HG03095 (cell line): ENCODE results near the gene HOXB5.

ENCODE experiments used
- ATAC-seq: cut with Tn5 transposase; IDR thresholded peaks from one replicate; pipeline ENCODE4 v1.9.1; 2021; ENCODE audit warnings: moderate library complexity; ENCODE audit not compliant: unreplicated experiment

HOXB5 gene

GRCh38 chr17:48551596-48552465 is 41.7 kb downstream of the HOXB5 start:
- no peak for ATAC-seq

GRCh38 chr17:48551214-48551555 is 42.4 kb downstream of the HOXB5 start:
- no peak for ATAC-seq

DNA sequence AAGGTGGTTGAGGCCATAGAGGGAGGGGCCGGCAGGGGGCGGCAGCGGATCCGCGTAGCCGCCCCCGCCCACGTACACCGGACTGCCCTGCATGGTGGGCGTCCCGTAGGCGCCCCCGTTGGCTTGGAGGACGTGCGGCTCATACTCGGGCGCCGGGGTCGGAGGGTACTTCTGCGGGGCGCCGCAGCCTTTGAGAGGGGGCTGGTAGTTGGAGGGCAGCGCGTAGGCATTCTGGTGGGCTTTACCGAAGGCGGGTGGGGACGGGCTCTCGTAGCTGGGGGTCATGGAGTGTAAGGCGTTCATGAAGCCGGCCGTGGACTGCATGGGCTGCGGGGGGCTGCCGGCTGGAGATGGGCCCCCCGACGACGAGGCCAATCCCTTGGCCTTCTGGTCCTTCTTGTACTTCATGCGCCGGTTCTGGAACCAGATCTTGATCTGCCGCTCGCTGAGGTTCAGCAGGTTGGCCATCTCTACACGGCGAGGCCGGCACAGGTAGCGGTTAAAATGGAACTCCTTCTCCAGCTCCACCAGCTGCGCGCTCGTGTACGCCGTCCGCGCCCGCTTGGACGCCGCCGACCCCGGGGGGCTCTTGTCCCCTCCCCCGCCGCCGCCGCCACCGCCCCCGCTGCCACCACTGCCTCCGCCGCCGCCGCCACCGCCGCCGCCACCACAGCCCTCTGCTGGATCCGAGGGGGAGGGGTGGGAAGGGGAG is 42.9 kb downstream of the HOXB5 start:
- no peak for ATAC-seq

DNA sequence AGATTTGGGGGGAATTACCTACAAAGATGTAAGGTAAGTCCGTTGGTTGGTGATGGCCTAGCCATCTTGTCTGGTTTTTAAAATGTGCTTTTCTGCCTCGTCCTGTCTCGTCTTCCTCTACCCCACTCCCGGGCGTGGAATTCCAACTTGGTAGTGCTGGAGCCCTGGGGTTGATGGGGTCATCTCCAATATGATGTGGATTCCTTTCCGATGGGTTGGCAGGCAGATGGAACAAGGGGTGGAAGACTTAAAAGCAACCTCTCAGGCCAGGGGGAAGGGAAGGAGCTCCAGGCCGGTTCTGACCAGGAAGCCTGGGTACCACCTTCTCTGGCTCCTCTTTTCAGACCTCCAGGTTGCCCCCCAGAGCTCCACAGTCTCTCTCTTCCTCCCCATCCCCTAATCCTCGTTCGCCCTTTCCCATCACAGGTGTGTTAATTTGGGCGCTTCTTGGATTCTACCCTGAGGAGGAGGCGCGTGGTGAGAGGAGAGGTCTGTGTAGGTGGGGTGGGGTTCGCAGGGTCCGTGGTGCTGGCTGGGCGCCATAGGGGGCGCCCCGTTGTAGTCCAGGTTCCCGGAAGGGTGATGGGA is 43.6 kb downstream of the HOXB5 start:
- ATAC-seq = no peak

- ATAC-seq = no peak
Observed at GRCh38 chr17:48549281-48549630, 44.3 kb downstream of the HOXB5 start.

DNA sequence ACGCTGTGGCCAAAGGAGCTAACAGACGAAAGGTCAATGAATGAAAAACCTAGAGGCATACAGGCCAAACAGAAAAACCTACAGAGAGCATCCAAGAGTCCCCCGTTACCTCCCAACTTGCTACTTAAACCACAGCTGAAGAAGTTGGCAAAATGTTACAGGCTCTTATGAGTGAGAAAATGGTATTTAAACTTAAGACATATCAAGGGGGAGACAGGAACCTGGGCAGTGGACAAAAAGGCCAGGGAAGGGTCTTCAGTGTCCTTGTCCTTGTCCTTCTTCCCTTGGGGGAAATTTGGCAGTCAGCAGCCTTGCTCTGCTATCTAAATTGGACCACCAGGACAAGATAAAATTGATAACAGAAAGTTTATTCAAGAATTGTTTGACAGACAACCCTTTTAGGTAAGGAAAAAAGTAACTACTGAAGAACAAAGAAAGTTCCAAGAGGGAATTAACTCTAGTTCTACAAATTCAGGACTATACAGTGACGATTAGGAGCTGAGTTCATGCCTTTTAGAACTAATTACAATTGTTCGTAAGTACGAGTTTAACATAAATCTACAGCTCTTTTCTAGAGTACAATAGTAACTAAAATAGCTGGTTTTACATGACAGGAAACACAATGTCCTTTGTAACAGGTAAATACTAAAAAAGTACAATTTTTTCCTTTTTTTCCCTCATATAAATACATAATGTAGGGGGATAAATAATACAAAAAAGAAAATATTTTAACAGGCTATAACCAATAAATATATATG is 44.9 kb downstream of the HOXB5 start:
- no peak for ATAC-seq

DNA sequence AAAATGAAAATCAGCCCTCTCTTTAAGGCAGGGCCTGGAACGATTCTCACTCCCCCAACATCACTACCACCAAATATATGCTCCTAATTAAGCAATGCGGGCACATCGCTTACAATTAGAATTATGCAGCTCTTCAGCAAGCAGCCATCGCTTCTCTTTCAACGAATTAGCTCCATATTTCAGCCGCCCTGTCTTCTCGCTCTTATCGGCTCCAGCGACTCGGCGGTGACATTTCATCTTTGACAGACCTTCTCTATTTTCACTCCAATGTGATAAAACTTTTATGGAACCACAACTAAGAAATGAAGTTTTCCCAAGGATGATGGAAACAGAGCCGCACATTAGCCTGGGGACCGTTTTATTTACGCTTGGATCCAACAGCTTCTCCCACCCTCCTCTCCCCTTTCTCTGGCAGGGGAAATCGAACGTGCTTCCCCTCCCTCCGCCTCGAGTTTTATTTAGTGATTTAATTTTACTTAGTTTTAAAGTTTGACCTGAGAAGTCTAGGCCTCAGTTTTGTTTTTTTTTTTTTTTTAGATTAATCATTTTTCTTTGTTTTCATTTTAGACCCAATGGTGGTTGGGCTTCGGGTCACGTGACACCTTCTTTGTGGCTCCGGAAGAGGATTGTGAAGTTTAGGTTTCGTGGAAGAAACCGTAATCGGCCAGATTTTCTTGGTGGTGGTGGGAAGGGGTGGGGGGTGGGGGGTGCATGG is 45.6 kb downstream of the HOXB5 start:
- ATAC-seq = no peak

- ATAC-seq = no peak
Observed at GRCh38 chr17:48546924-48547807, 46.4 kb downstream of the HOXB5 start.

DNA sequence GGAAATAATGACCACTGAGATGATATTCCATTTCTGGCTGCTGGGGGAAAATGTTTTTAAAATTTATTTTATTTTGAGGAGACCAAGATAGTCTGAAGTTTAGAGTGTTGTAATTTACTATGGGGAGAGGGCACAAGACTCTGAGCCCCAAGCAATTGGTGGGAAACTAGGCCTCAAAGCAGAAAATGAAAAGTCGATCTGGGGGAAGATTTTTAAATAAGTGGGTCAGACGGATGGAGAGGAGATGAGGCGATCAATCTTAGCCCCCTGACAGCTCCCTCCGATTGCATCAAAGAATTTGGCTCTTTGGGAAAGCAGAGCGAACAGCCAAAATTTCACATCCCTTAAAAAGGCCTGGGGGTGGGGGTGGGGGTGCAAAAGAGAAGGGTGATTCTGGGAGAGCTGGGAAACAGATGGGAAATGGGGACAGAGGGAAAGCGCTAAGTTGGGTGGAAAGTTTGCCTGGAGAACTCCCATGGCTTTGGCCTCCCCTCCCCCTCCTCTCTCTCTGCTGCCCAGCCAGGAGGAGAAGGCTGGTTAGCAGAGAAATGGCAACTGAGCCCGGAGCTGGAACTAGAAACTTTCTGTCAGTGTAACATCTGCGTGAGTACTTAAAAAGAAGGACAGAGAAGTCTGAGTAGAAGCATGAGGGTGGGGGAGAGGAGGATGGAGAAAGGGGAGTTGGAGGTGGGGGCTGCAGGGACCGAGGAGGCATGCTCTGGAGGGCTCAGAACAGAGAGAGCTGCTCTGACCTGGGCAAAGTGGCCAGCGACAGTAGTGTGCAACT is 47.2 kb downstream of the HOXB5 start:
- no peak for ATAC-seq

GRCh38 chr17:48545539-48545938 is 48.0 kb downstream of the HOXB5 start:
- ATAC-seq = no peak

DNA sequence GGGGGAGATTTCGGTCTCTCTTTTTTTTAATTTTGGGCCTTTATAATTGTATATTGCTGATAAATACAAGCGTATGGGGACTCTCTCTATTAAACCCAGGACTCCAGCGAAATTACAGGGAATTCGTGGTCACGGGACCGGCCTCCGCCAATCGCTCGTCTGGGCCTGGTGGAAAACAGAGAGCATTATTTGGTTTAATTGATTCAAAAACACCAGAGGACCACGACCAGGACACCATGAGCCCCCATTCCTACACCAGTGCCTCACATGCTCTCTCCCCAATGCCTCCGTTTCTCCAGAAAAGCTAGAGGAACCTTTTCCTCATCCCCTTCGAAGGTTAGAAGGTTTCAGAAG is 48.6 kb downstream of the HOXB5 start, which contains the start of gene HOXB2:
HOXB2 (minus strand) TSS at position 88 of the 354 bp plus-strand sequence. CDS start 198 bp downstream, outside the sequence.
- ATAC-seq = no peak

DNA sequence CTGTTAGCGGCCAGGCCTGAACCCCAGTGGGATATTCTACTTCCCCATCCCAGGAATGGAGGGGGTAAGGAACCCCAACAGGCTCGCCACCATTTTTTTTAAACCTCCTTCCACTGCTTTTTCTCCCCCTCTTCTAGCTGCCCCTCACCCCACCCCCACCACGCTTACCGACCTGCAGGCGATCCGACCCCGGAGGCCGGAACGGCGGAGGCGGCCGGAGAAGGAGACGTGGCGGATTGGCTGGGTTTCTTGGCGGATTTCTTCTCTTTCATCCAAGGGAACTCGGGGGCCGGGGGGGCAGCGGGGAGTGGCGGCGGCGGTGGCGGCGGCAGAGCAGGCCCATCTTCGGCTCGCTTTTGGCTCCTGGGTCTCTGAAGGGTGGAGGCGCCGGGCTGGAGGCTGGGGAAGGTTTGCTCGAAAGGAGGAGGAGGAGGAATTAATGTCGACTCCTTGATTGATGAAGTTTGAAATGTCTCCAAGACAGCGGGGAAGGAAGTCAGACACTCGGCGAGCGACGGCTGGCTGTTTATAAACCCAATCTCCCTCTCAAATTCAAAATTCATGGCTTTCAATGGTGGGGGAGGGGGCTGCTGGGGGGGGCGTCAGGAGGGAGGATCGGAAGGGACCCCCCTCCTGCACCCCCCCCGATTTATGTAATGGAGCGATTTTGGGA is 49.1 kb downstream of the HOXB5 start:
- ATAC-seq = no peak

DNA sequence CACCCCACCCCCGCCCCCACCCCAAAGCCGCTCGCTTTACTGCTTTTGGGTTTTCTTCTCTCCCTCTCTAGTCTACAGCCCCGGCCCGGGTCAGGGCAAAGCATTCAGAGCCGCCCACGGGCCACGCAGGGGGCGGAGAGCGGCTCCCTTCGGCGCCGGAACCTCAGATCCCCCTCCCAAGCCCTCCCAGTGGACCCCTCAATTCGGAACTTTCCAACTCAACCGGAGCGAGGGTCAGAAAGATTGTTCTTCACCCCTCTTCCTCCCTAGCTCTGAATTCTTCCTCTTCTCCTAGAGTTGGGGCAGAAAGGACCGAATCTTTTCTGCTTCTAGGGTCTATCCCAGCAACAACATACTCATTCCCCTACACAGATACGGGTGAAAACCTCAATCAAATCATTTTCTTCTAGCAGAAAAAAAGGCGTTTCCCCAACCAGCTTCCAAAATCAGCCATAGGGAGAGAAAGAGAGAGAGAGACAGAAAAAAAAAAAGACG is 49.7 kb downstream of the HOXB5 start:
- no peak for ATAC-seq

- no peak for ATAC-seq
Observed at GRCh38 chr17:48543107-48543853, 50.3 kb downstream of the HOXB5 start.

DNA sequence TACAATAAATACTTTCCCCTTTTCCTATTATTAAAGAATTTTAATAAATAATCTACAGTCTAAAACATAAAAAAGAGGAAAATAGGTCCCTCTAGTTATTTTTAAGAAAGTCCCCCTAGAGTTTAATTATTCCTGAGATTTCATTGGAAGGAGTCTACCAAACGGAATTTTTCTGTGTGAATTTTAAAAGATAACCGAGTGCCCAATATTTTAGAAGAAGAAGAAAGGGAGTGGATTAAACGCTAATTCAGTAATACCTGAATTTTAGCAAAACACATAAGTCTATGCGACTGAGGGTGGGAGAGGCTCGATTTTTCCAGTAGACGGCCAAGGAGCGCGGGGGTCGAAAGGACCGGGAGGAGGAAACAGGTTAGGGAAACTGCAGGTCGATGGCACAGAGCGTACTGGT is 50.9 kb downstream of the HOXB5 start:
- ATAC-seq = no peak

DNA sequence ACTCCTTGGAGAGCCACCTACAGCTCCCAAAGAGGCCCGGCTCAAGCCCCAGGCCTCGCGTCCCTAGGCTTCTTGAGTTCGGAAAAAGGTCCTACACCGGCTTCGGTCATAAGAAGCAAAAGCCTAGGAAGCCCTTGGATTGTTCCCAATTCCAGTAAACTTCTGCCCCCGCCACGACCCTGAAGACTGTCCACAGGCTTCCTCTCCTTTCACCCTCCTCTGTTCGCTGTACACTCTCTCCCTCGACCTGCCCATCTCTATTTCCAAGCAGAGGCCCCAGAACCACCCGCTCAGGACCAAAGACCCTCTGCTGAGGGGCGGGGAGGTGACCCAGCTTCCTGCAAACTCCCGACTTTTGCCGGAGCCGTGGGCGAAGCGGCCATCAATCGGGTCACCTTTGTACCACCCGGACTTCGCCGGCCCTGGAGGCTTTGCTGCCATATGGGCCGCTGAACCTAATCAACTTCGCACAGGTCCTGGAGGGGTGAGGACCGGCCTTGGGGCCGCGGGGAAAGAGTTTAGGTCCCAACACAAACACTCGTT is 51.4 kb downstream of the HOXB5 start:
- ATAC-seq = no peak

- no peak for ATAC-seq
Observed at GRCh38 chr17:48541577-48542113, 51.9 kb downstream of the HOXB5 start.
